ELF-1 (cell line): ENCODE data around the gene SEC14L6.
A peak's percentile ranks its signal among the peaks of the same experiment; 100 is the strongest.

Experiments
- DNase-seq: peaks from one replicate; pipeline ENCODE4 v3.0.0-alpha.2; 2016; ENCODE audit warnings: low read depth, low spot score

SEC14L6 gene

GRCh38 chr22:30497466-30498150 lies 48.9 kb downstream of the SEC14L6 start:
- DNase-seq = no peak

DNA sequence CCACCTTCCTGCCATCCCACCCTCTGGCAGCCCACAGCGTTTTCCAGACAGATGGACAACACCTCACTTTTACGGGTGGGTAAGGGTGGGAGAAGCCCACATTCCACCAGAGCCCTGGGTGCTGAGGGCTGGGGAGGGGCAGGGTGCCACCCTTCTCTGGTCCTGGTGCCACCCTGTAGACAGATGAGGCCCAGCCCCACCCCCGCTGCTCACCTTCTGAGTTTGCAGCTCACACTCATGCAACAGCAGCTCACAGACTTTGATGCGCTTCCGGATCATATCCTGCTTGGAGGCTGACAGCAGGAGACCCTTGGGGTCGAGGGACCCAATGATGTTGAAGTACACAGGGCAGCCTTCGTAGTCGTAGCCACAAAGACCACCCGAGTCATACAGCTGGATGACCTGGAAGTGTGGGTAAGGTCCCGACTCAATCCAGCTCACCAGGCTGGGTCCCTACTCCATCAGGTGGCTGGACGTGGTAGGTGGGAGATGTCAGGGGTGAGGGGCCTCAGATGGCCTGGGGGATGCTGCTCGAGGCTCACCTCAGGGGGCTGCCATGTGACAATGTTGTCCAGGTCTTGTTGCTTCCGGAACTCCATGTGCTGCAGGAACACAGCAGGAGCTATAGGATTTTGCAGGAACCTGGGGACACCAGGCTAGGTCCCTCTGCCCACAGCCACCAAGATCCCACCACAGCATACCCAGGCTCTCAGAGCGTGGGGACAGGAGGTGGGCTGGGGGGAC lies 51.3 kb downstream of the SEC14L6 start:
- no peak for DNase-seq

GRCh38 chr22:30492144-30492543 lies 54.4 kb downstream of the SEC14L6 start:
- no peak for DNase-seq

DNA sequence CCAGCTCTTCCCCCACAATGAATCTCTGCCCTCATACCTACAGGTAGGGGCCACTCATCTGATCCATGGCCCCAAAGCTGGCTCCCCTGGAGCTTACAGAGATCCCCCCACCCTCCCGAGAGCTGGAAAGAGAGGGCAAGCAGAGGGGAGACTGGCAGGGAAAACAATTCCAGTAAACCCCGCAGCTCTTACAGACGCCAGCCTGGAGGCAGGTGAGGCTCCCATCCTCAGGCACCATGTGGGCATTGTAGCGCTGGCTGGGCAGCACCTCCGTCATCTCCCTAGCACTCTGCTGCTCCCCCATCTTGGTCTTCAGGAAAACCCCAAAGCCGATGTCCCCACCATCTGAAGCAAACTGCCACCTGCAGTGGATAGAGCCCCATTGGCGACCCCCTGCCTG lies 55.2 kb downstream of the SEC14L6 start:
- no peak for DNase-seq

GRCh38 chr22:30490399-30490798 lies 56.1 kb downstream of the SEC14L6 start:
- peak; percentile 49 for DNase-seq

DNA sequence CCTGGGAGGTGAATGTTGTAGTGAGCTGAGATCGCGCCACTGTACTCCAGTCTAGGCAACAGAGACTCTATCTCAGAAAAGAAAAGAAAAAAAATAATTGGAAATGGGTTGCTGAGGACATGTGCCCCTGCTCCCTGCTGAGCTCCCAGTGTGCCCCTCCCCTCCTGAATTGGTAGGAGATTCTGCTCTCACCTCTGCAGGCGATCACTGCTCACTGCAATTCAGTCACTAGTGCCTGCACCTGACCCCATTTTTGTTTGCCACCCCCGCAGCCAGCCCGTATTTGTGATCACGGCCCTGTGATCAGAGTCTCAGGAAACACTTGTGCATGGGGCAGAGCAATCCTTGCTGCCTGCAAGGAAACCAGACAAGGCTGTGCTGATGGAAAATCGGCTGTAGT lies 58.4 kb downstream of the SEC14L6 start:
- no peak for DNase-seq

GRCh38 chr22:30486661-30487115 lies 59.9 kb downstream of the SEC14L6 start:
- no peak for DNase-seq

- no peak for DNase-seq
Observed at GRCh38 chr22:30486118-30486517, 60.4 kb downstream of the SEC14L6 start.

GRCh38 chr22:30485362-30485988 lies 61.1 kb downstream of the SEC14L6 start:
- peak; percentile 89 for DNase-seq

DNA sequence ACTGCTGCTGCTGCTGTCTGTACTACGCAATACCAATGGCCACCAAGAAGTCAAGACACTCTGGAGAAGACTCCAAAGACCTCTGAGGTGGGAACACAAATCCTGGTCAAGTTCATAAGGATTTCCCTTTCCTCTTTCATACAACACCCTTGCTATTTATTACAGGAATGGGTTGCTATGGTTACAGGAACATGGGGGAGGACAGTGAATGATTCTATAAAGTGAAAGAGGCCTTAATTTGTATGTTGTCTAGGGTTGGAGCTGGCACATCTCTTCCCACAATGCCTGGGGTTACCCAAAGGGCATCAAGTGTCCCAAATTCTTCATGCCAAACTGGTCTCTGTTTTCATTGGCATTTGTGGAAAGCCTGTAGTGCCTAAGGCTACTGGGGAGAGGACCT lies 63.4 kb downstream of the SEC14L6 start:
- DNase-seq = no peak

GRCh38 chr22:30481711-30482110 lies 64.8 kb downstream of the SEC14L6 start:
- no peak for DNase-seq

GRCh38 chr22:30479981-30480380 lies 66.6 kb downstream of the SEC14L6 start:
- DNase-seq = no peak

DNA sequence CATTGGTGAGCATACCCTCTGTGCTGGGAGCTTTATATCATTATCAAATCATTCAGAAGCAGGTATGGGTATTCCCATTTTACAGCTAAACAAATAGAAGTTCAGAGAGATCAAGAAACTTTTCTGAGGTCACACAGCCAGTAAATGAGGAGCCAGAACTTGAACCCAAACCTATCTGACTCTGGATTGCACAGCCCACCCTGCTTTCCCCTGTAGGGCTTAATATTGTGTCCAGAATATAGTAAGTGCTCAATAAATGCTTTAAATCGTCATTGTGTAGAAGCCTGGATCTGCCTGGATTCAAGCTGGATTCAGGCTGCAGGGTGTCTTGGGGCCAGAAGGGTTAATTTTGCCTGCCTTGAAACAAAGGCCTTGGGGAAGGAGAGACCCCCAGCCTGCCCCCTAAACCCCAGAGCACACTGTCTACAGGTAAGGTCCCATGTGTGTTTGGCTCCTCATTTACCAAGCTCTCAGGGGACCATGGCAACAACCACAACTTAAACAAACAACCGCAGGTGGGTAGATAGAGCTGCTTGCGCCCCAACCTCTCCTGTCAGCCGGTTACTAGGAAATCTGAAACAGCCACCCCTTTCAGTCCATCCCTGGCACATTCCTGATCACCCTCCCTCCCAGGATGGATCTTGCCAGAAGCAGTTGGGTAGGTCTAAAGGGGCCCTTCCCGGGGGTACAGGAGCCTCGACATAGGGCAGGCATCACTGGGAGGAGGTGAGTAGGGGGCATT lies 71.7 kb downstream of the SEC14L6 start:
- no peak for DNase-seq

DNA sequence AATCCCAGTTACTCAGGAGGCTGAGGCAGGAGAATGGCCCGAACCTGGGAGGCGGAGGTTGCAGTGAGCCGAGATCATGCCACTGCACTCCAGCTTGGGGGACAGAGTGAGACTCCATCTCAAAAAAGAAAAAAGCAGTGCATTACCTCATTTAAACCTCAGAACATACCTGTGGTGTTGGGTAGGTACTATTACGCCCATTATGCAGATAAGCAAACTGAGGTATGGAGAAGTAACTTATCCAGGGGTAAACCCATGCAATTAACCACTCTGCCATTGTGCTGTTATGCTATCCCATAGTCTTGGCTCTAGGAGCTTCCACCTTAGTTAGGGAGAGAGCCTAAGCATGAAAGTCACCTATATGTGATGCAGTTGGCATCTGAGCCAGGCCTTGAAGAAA lies 72.4 kb downstream of the SEC14L6 start:
- DNase-seq = no peak

DNA sequence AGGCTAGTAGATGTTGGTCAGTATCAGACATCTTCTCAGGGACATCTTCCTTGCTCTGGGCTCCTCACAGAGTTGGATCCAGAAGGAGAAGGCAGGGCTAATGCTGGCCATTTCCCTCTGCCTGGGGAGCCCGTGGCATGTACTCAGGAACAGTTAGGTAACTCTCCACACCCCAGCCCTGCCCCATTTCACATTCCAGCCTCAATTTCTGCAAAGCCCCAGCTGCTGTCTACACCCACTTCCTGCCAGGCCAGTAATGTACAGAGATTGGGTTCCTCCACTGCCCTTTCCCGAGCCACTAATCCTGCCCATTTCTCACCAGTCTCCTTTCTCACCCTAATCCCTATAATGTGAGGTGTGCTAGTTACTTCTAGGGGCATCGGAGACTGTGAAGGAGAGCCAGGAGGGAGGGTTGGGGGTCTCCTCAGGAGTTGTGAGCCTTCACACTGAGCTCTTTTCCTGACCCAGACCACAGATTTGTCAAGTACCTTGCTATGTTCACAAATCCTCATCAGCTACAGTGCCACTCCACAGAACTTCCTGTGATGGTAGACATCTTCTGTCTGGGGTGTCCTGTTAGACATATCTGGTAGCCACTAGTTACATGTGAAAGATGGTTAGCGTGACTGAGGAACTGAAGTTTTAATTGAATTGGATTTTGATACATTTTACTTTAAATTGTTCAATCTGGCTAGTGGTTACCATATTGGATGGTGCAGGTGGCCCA lies 73.4 kb downstream of the SEC14L6 start:
- DNase-seq = no peak
